ENCODE measurements around the gene RBM26.

RBM26 gene

GRCh38 chr13:79270859-79271258 lies 135.2 kb downstream of the RBM26 start:
- Mint-ChIP-seq H3K9me3 (peaks cover 7% of the 10 kb centered on the region), H3K27ac (no peak overlapping the region), H3K27me3 (ENCODE audit: low read depth) (no peaks in the 10 kb centered on the region), H3K4me1 (no peaks in the 10 kb centered on the region), H3K4me3 (no peak overlapping the region), H3K36me3 (ENCODE audit: low read depth) (no peaks in the 10 kb centered on the region)
- TF ChIP-seq CTCF (IDR thresholded peaks at IDR 0.05; ENCODE audit: unreplicated experiment in 3 of 3) = no peak

Data from nephron (organoid).